ENCODE measurements around the gene PLA2G6. TPM values are rescaled to one million over a fixed set of nuclear protein-coding genes. Genes with fewer than 3 reads are reported as not detected.

Gene PLA2G6
- total and polyA plus RNA-seq, 2 experiments from 2014 or later, result 5.5 to 6.5 TPM

GRCh38 chr22:38173641-38173906 lies 8.1 kb downstream of the PLA2G6 start:
- Histone ChIP-seq H3K4me2 (ENCODE audit: unreplicated experiment) (no peak overlapping the region), H3K4me1 (ENCODE audit: insufficient read depth) (peaks cover 18% of the 10 kb centered on the region), H3K9ac (no peak overlapping the region), H3K9me2 (ENCODE audit: insufficient read depth) (no peaks in the 10 kb centered on the region), H4K20me1 (ENCODE audit: insufficient read depth) (no peaks in the 10 kb centered on the region), H2AFZ (no peak overlapping the region), H3K27ac (no peak overlapping the region), H3K9me3 (ENCODE audit: low read depth) (no peaks in the 10 kb centered on the region), H3K36me3 (ENCODE audit: low read depth) (no peaks in the 10 kb centered on the region), H3K27me3 (replicated peaks; ENCODE audit: insufficient read depth) (no peaks in the 10 kb centered on the region), H3F3A (ENCODE audit: insufficient read depth) (peaks cover 11% of the 10 kb centered on the region; the same call in 1 of the 2 replicates), H3K79me2 (ENCODE audit: insufficient read depth) (no peaks in the 10 kb centered on the region), H3K4me3 (no peak overlapping the region)
- 97 to 100% methylated on average over 4 of the region's 4 CpGs for WGBS, 2 experiments (ENCODE audit: low coverage in 1 of 2, low lambda C conversion rate in 2 of 2, missing lambda C conversion rate in 2 of 2)
- DNase-seq, result no peak
- TF ChIP-seq EZH2 (IDR thresholded peaks at IDR 0.05; ENCODE audit: insufficient read depth, poor library complexity, severe bottlenecking) (no peak), EZH2phosphoT487 (IDR thresholded peaks at IDR 0.05; ENCODE audit: insufficient read depth, low read depth) (no peak)
- in situ Hi-C loops (cut with MboI), result no loop called here

DNA sequence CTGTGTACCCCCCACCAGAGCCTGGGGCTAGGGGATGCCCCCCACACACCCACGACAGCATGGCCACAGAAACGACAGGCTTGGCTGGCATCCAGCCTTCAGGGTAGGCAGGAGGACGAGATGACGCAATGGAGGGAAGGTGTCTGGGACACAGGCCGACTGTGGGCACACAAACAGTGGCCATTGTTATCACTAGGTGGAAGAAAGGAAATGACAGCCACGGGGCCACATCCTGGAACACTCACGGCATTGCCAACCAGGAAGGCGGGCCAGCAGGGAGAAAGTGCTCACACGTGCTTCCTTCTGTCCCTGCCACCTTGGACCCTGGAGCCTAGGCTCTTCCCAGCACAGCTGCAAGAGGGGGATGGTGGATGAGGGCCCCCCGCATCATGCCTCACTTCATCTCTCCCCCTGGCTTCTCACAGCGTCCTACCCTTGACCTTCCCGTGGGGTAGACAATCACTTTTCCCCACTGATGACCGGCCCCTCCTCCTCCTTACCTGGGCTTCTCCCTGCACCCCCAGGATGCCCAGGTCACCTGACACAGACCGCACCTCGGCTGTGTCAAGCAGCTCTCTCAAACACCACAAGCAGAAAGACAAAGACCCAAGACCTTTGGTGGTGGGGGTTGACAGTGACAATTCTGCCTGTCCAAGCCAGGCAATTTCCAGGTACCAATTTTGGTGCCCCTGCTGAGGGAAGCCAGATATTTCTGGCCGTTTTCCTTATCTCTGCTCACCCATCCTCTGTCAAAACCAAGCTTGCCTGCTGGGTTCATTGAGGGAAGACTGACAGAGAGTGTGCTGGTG lies 8.6 kb downstream of the PLA2G6 start:
- no peak overlapping the region for H3K4me3 ChIP-seq
- no peak for TF ChIP-seq EZH2phosphoT487 (IDR thresholded peaks at IDR 0.05; ENCODE audit: insufficient read depth, low read depth)
- TF ChIP-seq EZH2 (IDR thresholded peaks at IDR 0.05; ENCODE audit: insufficient read depth, poor library complexity, severe bottlenecking), result no peak
- peaks cover 6% of the 10 kb centered on the region; the same call in 1 of the 2 replicates for H3F3A ChIP-seq (ENCODE audit: insufficient read depth)
- no peak overlapping the region for H3K27ac ChIP-seq
- peak; percentile 49 for DNase-seq
- no peak overlapping the region for H3K9ac ChIP-seq
- H3K79me2 ChIP-seq (ENCODE audit: insufficient read depth), result no peaks in the 10 kb centered on the region
- no peak overlapping the region for H3K4me2 ChIP-seq (ENCODE audit: unreplicated experiment)
- H4K20me1 ChIP-seq (ENCODE audit: insufficient read depth), result no peaks in the 10 kb centered on the region
- H3K9me3 ChIP-seq (ENCODE audit: low read depth), result no peaks in the 10 kb centered on the region
- 41 to 45% methylated on average over 16 of the region's 16 CpGs for WGBS, 2 experiments (ENCODE audit: low coverage in 1 of 2, low lambda C conversion rate in 2 of 2, missing lambda C conversion rate in 2 of 2)
- no peaks in the 10 kb centered on the region for H3K9me2 ChIP-seq (ENCODE audit: insufficient read depth)
- no peak overlapping the region for H2AFZ ChIP-seq
- peaks cover 13% of the 10 kb centered on the region for H3K4me1 ChIP-seq (ENCODE audit: insufficient read depth)
- H3K36me3 ChIP-seq (ENCODE audit: low read depth), result no peaks in the 10 kb centered on the region
- H3K27me3 ChIP-seq (replicated peaks; ENCODE audit: insufficient read depth), result no peaks in the 10 kb centered on the region
- in situ Hi-C loops (cut with MboI), result no loop called here

DNA sequence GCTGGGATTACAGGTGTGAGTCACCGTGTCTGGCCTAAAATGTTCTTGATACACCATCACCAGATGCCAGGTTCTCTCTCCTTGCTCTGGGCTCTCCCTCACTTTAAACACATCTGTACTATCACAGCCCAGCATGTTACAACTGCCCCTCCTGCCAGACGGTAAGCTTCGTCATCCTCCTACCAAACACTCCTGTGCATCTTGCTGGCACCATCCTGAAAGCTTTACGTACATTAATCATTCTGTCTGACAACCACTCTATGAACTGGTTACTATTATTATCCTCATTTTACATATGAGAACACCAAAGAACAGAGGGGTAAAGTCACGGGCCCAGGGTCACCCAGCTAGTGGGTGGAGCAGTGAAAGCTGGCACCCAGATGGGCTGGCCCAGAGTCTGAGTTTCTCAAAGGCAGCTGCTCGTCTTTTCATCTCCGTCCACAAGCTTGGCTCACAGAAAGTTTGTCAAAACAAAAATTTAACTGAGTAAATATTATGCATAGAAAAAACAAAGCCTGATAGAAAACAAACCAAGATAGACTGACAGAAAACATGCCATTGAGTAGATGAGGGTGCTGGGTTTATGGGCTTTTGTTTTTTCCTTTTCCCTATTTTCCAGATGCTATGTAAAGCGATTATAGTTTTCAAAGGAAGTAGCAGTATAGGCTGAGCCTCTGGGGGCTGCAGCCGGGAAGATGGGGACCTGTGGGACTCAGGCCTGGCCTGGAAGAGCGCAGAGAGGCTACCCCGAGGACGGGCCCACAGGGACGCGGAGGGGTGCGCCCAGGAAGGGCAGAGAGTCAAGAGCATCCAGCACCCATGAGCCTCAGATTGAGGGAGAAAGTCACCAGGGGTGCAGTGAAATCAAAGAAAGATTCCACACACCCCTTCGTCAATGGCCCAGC lies 9.5 kb downstream of the PLA2G6 start:
- H3F3A ChIP-seq (ENCODE audit: insufficient read depth), result no peaks in the 10 kb centered on the region
- TF ChIP-seq EZH2 (IDR thresholded peaks at IDR 0.05; ENCODE audit: insufficient read depth, poor library complexity, severe bottlenecking) (no peak), EZH2phosphoT487 (IDR thresholded peaks at IDR 0.05; ENCODE audit: insufficient read depth, low read depth) (no peak)
- no peak overlapping the region for H3K27ac ChIP-seq
- no peak overlapping the region for H2AFZ ChIP-seq
- H3K4me1 ChIP-seq (ENCODE audit: insufficient read depth), result 0 out of 2 replicates have a peak, but pooled peaks cover 6% of the 10 kb centered on the region
- H3K79me2 ChIP-seq (ENCODE audit: insufficient read depth), result no peaks in the 10 kb centered on the region
- H3K4me2 ChIP-seq (ENCODE audit: unreplicated experiment), result no peak overlapping the region
- H3K4me3 ChIP-seq, result no peak overlapping the region
- WGBS, 2 experiments (ENCODE audit: low coverage in 1 of 2, low lambda C conversion rate in 2 of 2, missing lambda C conversion rate in 2 of 2), result 50% methylated on average over 16 of the region's 16 CpGs
- no peak overlapping the region for H3K9ac ChIP-seq
- no peaks in the 10 kb centered on the region for H3K9me3 ChIP-seq (ENCODE audit: low read depth)
- no peak for DNase-seq
- no peaks in the 10 kb centered on the region for H3K27me3 ChIP-seq (replicated peaks; ENCODE audit: insufficient read depth)
- no peaks in the 10 kb centered on the region for H3K36me3 ChIP-seq (ENCODE audit: low read depth)
- no peaks in the 10 kb centered on the region for H4K20me1 ChIP-seq (ENCODE audit: insufficient read depth)
- no peaks in the 10 kb centered on the region for H3K9me2 ChIP-seq (ENCODE audit: insufficient read depth)
- in situ Hi-C loops (cut with MboI), result no loop called here

DNA sequence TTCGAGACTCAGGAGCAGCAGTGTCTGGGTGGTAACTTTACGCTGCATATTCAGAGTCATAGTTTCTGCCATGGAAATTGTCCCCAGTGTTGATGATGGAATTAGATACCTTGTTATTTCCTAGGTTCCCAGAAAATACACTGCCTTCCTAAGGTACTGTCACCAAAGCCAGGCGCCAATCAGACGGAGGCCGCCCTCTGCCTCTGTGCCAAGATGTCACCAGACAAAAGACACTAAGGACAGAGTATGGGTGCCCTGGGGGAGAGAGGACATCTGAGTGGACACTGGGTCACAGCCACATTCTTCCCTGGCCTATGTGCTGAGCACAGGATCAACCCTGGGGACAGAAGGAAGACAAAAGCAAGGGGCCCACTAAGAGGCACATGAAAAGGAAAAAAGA lies 11.2 kb downstream of the PLA2G6 start:
- no peak overlapping the region for H3K4me3 ChIP-seq
- TF ChIP-seq EZH2phosphoT487 (IDR thresholded peaks at IDR 0.05; ENCODE audit: insufficient read depth, low read depth) (no peak), EZH2 (IDR thresholded peaks at IDR 0.05; ENCODE audit: insufficient read depth, poor library complexity, severe bottlenecking) (no peak)
- no peaks in the 10 kb centered on the region for H4K20me1 ChIP-seq (ENCODE audit: insufficient read depth)
- H3F3A ChIP-seq (ENCODE audit: insufficient read depth), result no peaks in the 10 kb centered on the region
- H3K27ac ChIP-seq, result no peak overlapping the region
- H2AFZ ChIP-seq, result no peak overlapping the region
- no peak overlapping the region for H3K4me2 ChIP-seq (ENCODE audit: unreplicated experiment)
- no peaks in the 10 kb centered on the region for H3K79me2 ChIP-seq (ENCODE audit: insufficient read depth)
- in situ Hi-C loops (cut with MboI), result no loop called here
- no peaks in the 10 kb centered on the region for H3K9me3 ChIP-seq (ENCODE audit: low read depth)
- no peaks in the 10 kb centered on the region for H3K36me3 ChIP-seq (ENCODE audit: low read depth)
- no peak overlapping the region for H3K9ac ChIP-seq
- H3K4me1 ChIP-seq (ENCODE audit: insufficient read depth), result 0 out of 2 replicates have a peak, but pooled peaks cover 11% of the 10 kb centered on the region
- H3K9me2 ChIP-seq (ENCODE audit: insufficient read depth), result no peaks in the 10 kb centered on the region
- no peak for DNase-seq
- H3K27me3 ChIP-seq (replicated peaks; ENCODE audit: insufficient read depth), result no peaks in the 10 kb centered on the region
- 90 to 94% methylated on average over 5 of the region's 5 CpGs for WGBS, 2 experiments (ENCODE audit: low coverage in 1 of 2, low lambda C conversion rate in 2 of 2, missing lambda C conversion rate in 2 of 2)

Measured in GM23248 (cell line).